OCI-LY7 (cell line): Measurements from ENCODE around the gene ZNF747. TPM values are rescaled to one million over a fixed set of nuclear protein-coding genes. Genes with fewer than 3 reads are reported as not detected.

Experiments
- BruUV-seq: library from RNA; stranded (reverse); fragments of 400-500 nt; replicated peaks from 2 replicates; lab custom pipeline; 2021; lab: Mats Ljungman, UMichigan
- CTCF ChIA-PET: fragments of 300-600 bp; sonication (Branson Sonifier 250); formaldehyde crosslinking; loops from one replicate; lab custom pipeline; 2022; ENCODE audit warnings: antibody characterized with exemption; ENCODE audit not compliant: unreplicated experiment; lab: Charles Lee
- POLR2A ChIA-PET: fragments of 300-600 bp; sonication (Branson Sonifier 250); formaldehyde crosslinking; loops from one replicate; lab custom pipeline; 2022; ENCODE audit warnings: antibody characterized with exemption; lab: Charles Lee
- DNase-seq: peaks from one replicate; pipeline ENCODE4 v3.0.0-alpha.2; 2015; ENCODE audit warnings: low spot score
- H2AFZ ChIP-seq: fragments of 200-600 bp; sonication (generic), shearing (Covaris generic); 2 replicates; pipeline ENCODE4 v1.6.1; 2014; ENCODE audit warnings: mild to moderate bottlenecking, antibody characterized with exemption, low read length, moderate library complexity
- H3K27ac ChIP-seq: fragments of 200-600 bp; sonication (generic); 2 replicates; pipeline ENCODE4 v1.5.1; 2014; ENCODE audit warnings: mixed run types, low read depth, mild to moderate bottlenecking, moderate library complexity, low read length, inconsistent platforms; ENCODE audit not compliant: poor library complexity, severe bottlenecking
- H3K36me3 ChIP-seq: fragments of 200-600 bp; sonication (generic); 2 replicates; pipeline ENCODE4 v1.6.1; 2014; ENCODE audit warnings: mild to moderate bottlenecking, antibody characterized with exemption, low read length, moderate library complexity, mixed read lengths; ENCODE audit not compliant: insufficient read depth
- H3K4me1 ChIP-seq: fragments of 200-600 bp; sonication (generic); 2 replicates; pipeline ENCODE4 v1.5.1; 2014; ENCODE audit warnings: mild to moderate bottlenecking, low read length; ENCODE audit not compliant: insufficient read depth, poor library complexity, severe bottlenecking
- H3K4me2 ChIP-seq: fragments of 200-600 bp; sonication (generic); 2 replicates; pipeline ENCODE4 v1.6.1; 2014; ENCODE audit warnings: mild to moderate bottlenecking, low read length
- H3K4me3 ChIP-seq: fragments of 200-600 bp; sonication (generic); 2 replicates; pipeline ENCODE4 v1.5.1; 2014; ENCODE audit warnings: mild to moderate bottlenecking, low read depth, low read length; ENCODE audit not compliant: poor library complexity, severe bottlenecking
- H3K79me2 ChIP-seq: fragments of 200-600 bp; sonication (generic); 2 replicates; pipeline ENCODE4 v1.6.1; 2016; ENCODE audit warnings: low read depth, mild to moderate bottlenecking, low read length, moderate library complexity, mixed read lengths; ENCODE audit not compliant: insufficient read depth
- H3K9me2 ChIP-seq: fragments of 200-600 bp; sonication (generic); 2 replicates; pipeline ENCODE4 v1.6.1; 2016; ENCODE audit warnings: mild to moderate bottlenecking, low read length, mixed read lengths; ENCODE audit not compliant: insufficient read depth
- H3K9me3 ChIP-seq: fragments of 200-600 bp; sonication (generic); 2 replicates; pipeline ENCODE4 v1.6.1; 2014; ENCODE audit warnings: mild to moderate bottlenecking, mixed run types, low read length, mixed read lengths
- H4K20me1 ChIP-seq: fragments of 200-600 bp; sonication (generic); 2 replicates; pipeline ENCODE4 v1.6.1; 2014; ENCODE audit warnings: mild to moderate bottlenecking, antibody characterized with exemption, low read length, moderate library complexity, mixed read lengths; ENCODE audit not compliant: insufficient read depth
- EZH2phosphoT487 ChIP-seq: fragments of 200-600 bp; sonication (generic); IDR thresholded peaks from 2 replicates; pipeline ENCODE4 v1.6.1; 2018; ENCODE audit warnings: low read depth, borderline replicate concordance, mild to moderate bottlenecking, mixed run types, antibody characterized with exemption, low read length, moderate library complexity, mixed read lengths
- intact Hi-C: fragments of 100-400 bp; cut with micrococcal nuclease; formaldehyde crosslinking; loops from one replicate; pipeline ENCODE4 v1.10.0; 2022; ENCODE audit not compliant: unreplicated experiment
- total RNA-seq, 2 experiments: library from RNA; depleted of rRNA in 1 of 2; stranded (reverse); fragments of >200 nt in 1 of 2; shearing (Covaris generic) in 1 of 2; gene quantifications; 2 replicates each; pipeline ENCODE4 v1.2.3, GENCODE V29; 2014 to 2022
- TF ChIP-seq, protein P1 (sequence below): fragments of 200-600 bp; sonication (generic); conservative IDR thresholded peaks from 2 replicates; pipeline ENCODE4 v1.5.1; 2014; ENCODE audit warnings: mild to moderate bottlenecking, antibody characterized with exemption, low read length, moderate library complexity, mixed read lengths

Gene ZNF747
- total RNA-seq, 2 experiments from 2014 or later = 17.2 to 22.2 TPM

- ChIA-PET CTCF (no interaction called here), POLR2A (no interaction called here)
- H3K36me3 ChIP-seq = peaks cover 30% of the 10 kb centered on the region
- H3K27ac ChIP-seq = no peak overlapping the region
- H3K4me2 ChIP-seq = no peak overlapping the region
- peaks cover 5% of the 10 kb centered on the region for H3K4me1 ChIP-seq
- no TSS peak for BruUV-seq
- no peak overlapping the region for H3K4me3 ChIP-seq
- H2AFZ ChIP-seq = no peak overlapping the region
- H3K9me3 ChIP-seq = no peaks in the 10 kb centered on the region
- intact Hi-C loops = no loop called here
- H3K79me2 ChIP-seq = peaks cover 15% of the 10 kb centered on the region; the same call in 1 of the 2 replicates
- no peaks in the 10 kb centered on the region for H4K20me1 ChIP-seq
- H3K9me2 ChIP-seq = no peaks in the 10 kb centered on the region
- TF ChIP-seq, protein P1, sequence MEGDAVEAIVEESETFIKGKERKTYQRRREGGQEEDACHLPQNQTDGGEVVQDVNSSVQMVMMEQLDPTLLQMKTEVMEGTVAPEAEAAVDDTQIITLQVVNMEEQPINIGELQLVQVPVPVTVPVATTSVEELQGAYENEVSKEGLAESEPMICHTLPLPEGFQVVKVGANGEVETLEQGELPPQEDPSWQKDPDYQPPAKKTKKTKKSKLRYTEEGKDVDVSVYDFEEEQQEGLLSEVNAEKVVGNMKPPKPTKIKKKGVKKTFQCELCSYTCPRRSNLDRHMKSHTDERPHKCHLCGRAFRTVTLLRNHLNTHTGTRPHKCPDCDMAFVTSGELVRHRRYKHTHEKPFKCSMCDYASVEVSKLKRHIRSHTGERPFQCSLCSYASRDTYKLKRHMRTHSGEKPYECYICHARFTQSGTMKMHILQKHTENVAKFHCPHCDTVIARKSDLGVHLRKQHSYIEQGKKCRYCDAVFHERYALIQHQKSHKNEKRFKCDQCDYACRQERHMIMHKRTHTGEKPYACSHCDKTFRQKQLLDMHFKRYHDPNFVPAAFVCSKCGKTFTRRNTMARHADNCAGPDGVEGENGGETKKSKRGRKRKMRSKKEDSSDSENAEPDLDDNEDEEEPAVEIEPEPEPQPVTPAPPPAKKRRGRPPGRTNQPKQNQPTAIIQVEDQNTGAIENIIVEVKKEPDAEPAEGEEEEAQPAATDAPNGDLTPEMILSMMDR = no peak
- TF ChIP-seq EZH2phosphoT487 = no peak
- no peak for DNase-seq
Observed at GRCh38 chr16:30553393-30553899, 18.8 kb upstream of the ZNF747 start.

DNA sequence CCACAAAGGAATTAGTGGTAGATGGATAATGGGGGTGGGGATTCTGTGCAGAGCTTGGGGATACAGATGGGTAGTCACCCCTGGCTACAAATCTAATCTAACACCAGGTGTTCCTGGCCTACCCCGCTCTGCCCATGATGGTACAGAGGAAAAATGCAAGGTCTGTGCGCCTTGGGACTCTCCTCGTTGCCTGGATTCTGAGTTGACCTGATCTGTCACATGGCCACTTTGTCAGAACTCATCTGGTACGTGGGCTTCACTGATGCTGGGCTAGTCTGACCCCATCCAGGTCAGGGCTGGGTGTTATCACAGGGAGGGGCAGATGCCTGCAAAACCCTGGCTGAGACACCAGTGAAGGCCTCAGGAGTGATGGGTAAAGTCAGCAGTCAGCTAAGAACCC, 18.3 kb upstream of the ZNF747 start:
- H3K79me2 ChIP-seq = peaks cover 15% of the 10 kb centered on the region; the same call in 1 of the 2 replicates
- peaks cover 30% of the 10 kb centered on the region for H3K36me3 ChIP-seq
- ChIA-PET POLR2A (no interaction called here), CTCF (no interaction called here)
- DNase-seq = no peak
- no peak overlapping the region for H2AFZ ChIP-seq
- H3K27ac ChIP-seq = no peak overlapping the region
- no peak for TF ChIP-seq EZH2phosphoT487
- TF ChIP-seq, protein P1 = no peak
- H4K20me1 ChIP-seq = no peaks in the 10 kb centered on the region
- no TSS peak for BruUV-seq
- H3K4me1 ChIP-seq = peaks cover 5% of the 10 kb centered on the region
- no peak overlapping the region for H3K4me2 ChIP-seq
- H3K9me3 ChIP-seq = no peaks in the 10 kb centered on the region
- no peaks in the 10 kb centered on the region for H3K9me2 ChIP-seq
- intact Hi-C loops = no loop called here
- H3K4me3 ChIP-seq = no peak overlapping the region

DNA sequence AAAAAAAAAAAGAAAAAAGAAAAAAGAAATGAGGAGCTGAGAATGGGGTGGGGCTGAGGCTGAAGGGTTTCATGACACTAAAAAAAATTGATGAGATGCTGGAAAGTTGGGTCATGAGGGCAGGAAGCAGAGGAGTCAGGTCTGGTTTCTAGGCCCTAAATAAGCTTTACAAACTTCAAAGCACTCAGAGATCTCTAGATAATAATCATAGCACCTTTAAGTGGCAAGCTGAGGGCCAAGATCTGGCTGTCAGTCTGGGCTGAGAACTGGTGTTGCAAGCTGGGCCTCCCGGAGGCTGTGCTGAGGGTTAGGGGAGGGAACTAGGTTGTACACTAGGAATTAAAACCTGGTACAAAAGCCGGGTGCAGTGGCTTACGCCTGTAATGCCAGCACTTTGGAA, 17.1 kb upstream of the ZNF747 start:
- Histone ChIP-seq H3K9me3 (no peaks in the 10 kb centered on the region), H3K4me2 (no peak overlapping the region), H4K20me1 (no peaks in the 10 kb centered on the region), H3K9me2 (no peaks in the 10 kb centered on the region), H3K27ac (no peak overlapping the region), H2AFZ (no peak overlapping the region), H3K79me2 (peaks cover 7% of the 10 kb centered on the region; the same call in 1 of the 2 replicates), H3K4me1 (no peaks in the 10 kb centered on the region), H3K4me3 (no peak overlapping the region), H3K36me3 (peaks cover 30% of the 10 kb centered on the region)
- BruUV-seq = no TSS peak
- CTCF ChIA-PET = no interaction called here
- intact Hi-C loops = no loop called here
- no peak for DNase-seq
- TF ChIP-seq, protein P1 = no peak
- no peak for TF ChIP-seq EZH2phosphoT487
- POLR2A ChIA-PET = no interaction called here
